ENCODE measurements around the gene ACBD4. TPM values are rescaled to one million over a fixed set of nuclear protein-coding genes. Genes with fewer than 3 reads are reported as not detected.

Gene ACBD4
- total and polyA plus RNA-seq, 4 donors = 4.4 to 51.4 (median 44.9) TPM

- no peak for TF ChIP-seq REST (IDR thresholded peaks at IDR 0.05)
- no peak for TF ChIP-seq TAF1 (conservative IDR thresholded peaks at IDR 0.05)
- TF ChIP-seq EGR1 (IDR thresholded peaks at IDR 0.05; ENCODE audit: low read depth in 2 of 2) = no peak
- no peak for TF ChIP-seq SP1 (IDR thresholded peaks at IDR 0.05)
These were observed 20.0 kb downstream of the ACBD4 start (continued) for GRCh38 chr17:45155483-45155882.

- WGBS = 93% methylated on average over 3 of the region's 3 CpGs
- H3K9ac ChIP-seq (ENCODE audit: low read depth in 1 of 2, low read length in 2 of 2) = no peak overlapping the region
- DNase-seq (ENCODE audit: low spot score) = no peak
- H3K27me3 ChIP-seq (ENCODE audit: control insufficient read depth in 4 of 4, insufficient read depth in 4 of 4, low read length in 3 of 4) = no peaks in the 10 kb centered on the region
- H3K4me1 ChIP-seq (ENCODE audit: control insufficient read depth in 4 of 4, insufficient read depth in 4 of 4, low read length in 3 of 4) = peaks cover 5 to 31% (median 29%) of the 10 kb centered on the region in 4 donors
- TF ChIP-seq HNF4G (IDR thresholded peaks at IDR 0.05) (no peak), SP1 (IDR thresholded peaks at IDR 0.05) (no peak), NR2F2 (IDR thresholded peaks at IDR 0.05) (no peak), ATF3 (IDR thresholded peaks at IDR 0.05) (no peak), JUND (IDR thresholded peaks at IDR 0.05) (no peak), FOXA2 (IDR thresholded peaks at IDR 0.05) (no peak), EGR1 (IDR thresholded peaks at IDR 0.05; ENCODE audit: low read depth in 2 of 2) (no peak), GABPA (IDR thresholded peaks at IDR 0.05 in 1 of 2, conservative IDR thresholded peaks at IDR 0.05 in 1 of 2) (no peak), ZBTB33 (IDR thresholded peaks at IDR 0.05) (no peak), FOXA1 (IDR thresholded peaks at IDR 0.05) (no peak), MAX (IDR thresholded peaks at IDR 0.05) (no peak), HNF4A (conservative IDR thresholded peaks at IDR 0.05) (no peak), YY1 (IDR thresholded peaks at IDR 0.05) (no peak), RXRA (IDR thresholded peaks at IDR 0.05) (no peak), RAD21 (IDR thresholded peaks at IDR 0.05) (no peak), REST (IDR thresholded peaks at IDR 0.05) (no peak), TAF1 (conservative IDR thresholded peaks at IDR 0.05) (no peak)
- TF ChIP-seq, protein P1, sequence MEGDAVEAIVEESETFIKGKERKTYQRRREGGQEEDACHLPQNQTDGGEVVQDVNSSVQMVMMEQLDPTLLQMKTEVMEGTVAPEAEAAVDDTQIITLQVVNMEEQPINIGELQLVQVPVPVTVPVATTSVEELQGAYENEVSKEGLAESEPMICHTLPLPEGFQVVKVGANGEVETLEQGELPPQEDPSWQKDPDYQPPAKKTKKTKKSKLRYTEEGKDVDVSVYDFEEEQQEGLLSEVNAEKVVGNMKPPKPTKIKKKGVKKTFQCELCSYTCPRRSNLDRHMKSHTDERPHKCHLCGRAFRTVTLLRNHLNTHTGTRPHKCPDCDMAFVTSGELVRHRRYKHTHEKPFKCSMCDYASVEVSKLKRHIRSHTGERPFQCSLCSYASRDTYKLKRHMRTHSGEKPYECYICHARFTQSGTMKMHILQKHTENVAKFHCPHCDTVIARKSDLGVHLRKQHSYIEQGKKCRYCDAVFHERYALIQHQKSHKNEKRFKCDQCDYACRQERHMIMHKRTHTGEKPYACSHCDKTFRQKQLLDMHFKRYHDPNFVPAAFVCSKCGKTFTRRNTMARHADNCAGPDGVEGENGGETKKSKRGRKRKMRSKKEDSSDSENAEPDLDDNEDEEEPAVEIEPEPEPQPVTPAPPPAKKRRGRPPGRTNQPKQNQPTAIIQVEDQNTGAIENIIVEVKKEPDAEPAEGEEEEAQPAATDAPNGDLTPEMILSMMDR (IDR thresholded peaks at IDR 0.05; ENCODE audit: low read depth, low read length, missing input control) = no peak
- no peaks in the 10 kb centered on the region for H3K9me3 ChIP-seq (ENCODE audit: control insufficient read depth in 4 of 4, low read length in 3 of 4)
- H3K27ac ChIP-seq (ENCODE audit: low read depth in 1 of 2, low read length in 2 of 2) = no peak overlapping the region
- H3K4me3 ChIP-seq (ENCODE audit: low read depth in 1 of 3, low read length in 3 of 3) = no peak overlapping the region
- H3K36me3 ChIP-seq (ENCODE audit: control insufficient read depth in 4 of 4, insufficient read depth in 3 of 4, low read depth in 1 of 4, low read length in 3 of 4) = peaks cover 0 to 3% (median 0%) of the 10 kb centered on the region in 4 donors
These were observed 20.8 kb downstream of the ACBD4 start for GRCh38 chr17:45156242-45156641.
